ENCODE measurements around the gene FANCD2.

- TF ChIP-seq FOXP2 (optimal IDR thresholded peaks at IDR 0.05; ENCODE audit: control extremely low read depth, extremely low read length, insufficient read depth) (no peak), POLR2AphosphoS5 (IDR thresholded peaks at IDR 0.05; ENCODE audit: borderline replicate concordance, low read depth, low read length) (no peak)
Observed at GRCh38 chr3:10012106-10012505, 14.1 kb upstream of the FANCD2 start.

All from SK-N-MC (cell line).